A673 (cell line): Measurements from ENCODE around the gene TRIM66. TPM values are rescaled to one million over a fixed set of nuclear protein-coding genes. Genes with fewer than 3 reads are reported as not detected.

Experiments used
- BruUV-seq: library from RNA; stranded (reverse); fragments of 400-500 nt; replicated peaks from 2 replicates; lab custom pipeline; 2021; lab: Mats Ljungman, UMichigan
- CTCF ChIA-PET: fragments of 300-600 bp; sonication (Branson Sonifier 250); formaldehyde crosslinking; loops from one replicate; lab custom pipeline; 2022; ENCODE audit warnings: antibody characterized with exemption; lab: Charles Lee
- POLR2A ChIA-PET: fragments of 300-600 bp; sonication (Branson Sonifier 250); formaldehyde crosslinking; loops from one replicate; lab custom pipeline; 2022; ENCODE audit warnings: antibody characterized with exemption; ENCODE audit not compliant: low non-redundant PET; lab: Charles Lee
- DNase-seq: peaks from one replicate; pipeline ENCODE4 v3.0.0-alpha.2; 2015; ENCODE audit warnings: low spot score
- H3K27ac ChIP-seq: fragments of 200-600 bp; sonication (generic); 2 replicates; pipeline ENCODE4 v1.5.1; 2016; ENCODE audit warnings: mixed run types, low read depth, mild to moderate bottlenecking, mixed read lengths, antibody characterized with exemption, low read length; ENCODE audit not compliant: poor library complexity, severe bottlenecking
- H3K27me3 ChIP-seq: fragments of 200-600 bp; sonication (generic); replicated peaks from 2 replicates; pipeline ENCODE4 v1.6.1; 2017; ENCODE audit warnings: mixed run types, low read depth, mild to moderate bottlenecking, mixed read lengths, antibody characterized with exemption, low read length; ENCODE audit not compliant: insufficient read depth, poor library complexity
- H3K36me3 ChIP-seq: fragments of 200-600 bp; sonication (generic); 2 replicates; pipeline ENCODE4 v1.6.1; 2016; ENCODE audit warnings: mixed run types, mild to moderate bottlenecking, mixed read lengths, antibody characterized with exemption, low read length; ENCODE audit not compliant: insufficient read depth, poor library complexity, severe bottlenecking
- H3K4me1 ChIP-seq: fragments of 200-600 bp; sonication (generic); 2 replicates; pipeline ENCODE4 v1.6.1; 2017; ENCODE audit warnings: mixed run types, mild to moderate bottlenecking, mixed read lengths, antibody characterized with exemption, low read length; ENCODE audit not compliant: insufficient read depth, poor library complexity, severe bottlenecking
- H3K4me3 ChIP-seq: fragments of 200-600 bp; sonication (generic); 2 replicates; pipeline ENCODE4 v1.5.1; 2016; ENCODE audit warnings: low read depth, mixed run types, mild to moderate bottlenecking, mixed read lengths, low read length; ENCODE audit not compliant: poor library complexity, severe bottlenecking
- H3K9me3 ChIP-seq: fragments of 200-600 bp; sonication (generic); 2 replicates; pipeline ENCODE4 v1.6.1; 2016; ENCODE audit warnings: mixed run types, low read depth, mild to moderate bottlenecking, mixed read lengths, antibody characterized with exemption, low read length; ENCODE audit not compliant: poor library complexity, severe bottlenecking
- EZH2 ChIP-seq: fragments of 200-600 bp; sonication (generic); IDR thresholded peaks from 2 replicates; pipeline ENCODE4 v1.6.1; 2017; ENCODE audit warnings: borderline replicate concordance, low read depth, mild to moderate bottlenecking, mixed read lengths, antibody characterized with exemption, low read length; ENCODE audit not compliant: poor library complexity, severe bottlenecking
- intact Hi-C: fragments of 100-400 bp; cut with micrococcal nuclease; formaldehyde crosslinking; loops from one replicate; pipeline ENCODE4 v1.10.0; 2022; ENCODE audit not compliant: unreplicated experiment
- total RNA-seq: library from RNA; stranded (reverse); gene quantifications from 2 replicates; pipeline ENCODE4 v1.2.3, GENCODE V29; 2021
- TF ChIP-seq, protein P1 (sequence below): fragments of 300-800, 200-600 bp; sonication (generic); conservative IDR thresholded peaks from 2 replicates; pipeline ENCODE4 v1.5.1; 2017; ENCODE audit warnings: low read depth, mild to moderate bottlenecking, antibody characterized with exemption, low read length, moderate library complexity, mixed read lengths

Gene TRIM66
- total RNA-seq, 1 experiment from 2014 or later, result 9.7 TPM

DNA sequence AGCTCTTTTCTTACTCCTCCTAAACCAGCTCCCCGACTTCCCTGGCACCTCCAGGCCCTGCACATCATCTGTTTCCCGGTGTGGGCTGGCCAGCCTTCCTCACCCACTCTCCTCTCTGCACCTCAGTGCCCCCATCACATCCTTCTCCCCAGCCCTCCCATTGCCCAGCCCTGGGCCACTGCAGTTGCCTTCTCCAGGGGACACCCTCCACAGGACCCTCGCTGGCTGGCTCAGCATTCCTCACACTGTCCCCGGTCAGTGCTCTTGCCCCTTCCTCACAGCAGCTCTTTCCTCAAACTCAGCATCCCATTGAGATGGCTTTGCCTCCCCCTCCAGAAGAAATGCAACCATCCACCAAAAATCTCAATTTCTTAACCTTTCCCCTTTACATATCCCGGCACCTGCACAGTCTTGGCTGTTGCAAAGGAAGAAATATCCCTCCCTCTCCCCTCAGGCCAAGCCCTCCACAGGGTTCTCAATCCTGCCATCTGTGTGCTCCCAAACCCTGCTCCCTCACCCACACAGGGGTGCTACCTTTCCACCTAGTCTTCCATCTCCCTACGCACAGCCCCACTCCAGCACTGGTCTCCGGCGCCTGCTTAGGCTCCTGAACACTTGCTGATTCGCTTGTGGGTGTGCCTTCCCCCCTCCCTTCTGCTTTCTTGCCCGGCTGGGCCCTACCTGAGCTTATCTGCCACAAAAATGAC is 19.6 kb upstream of the TRIM66 start:
- Histone ChIP-seq H3K27me3 (no peaks in the 10 kb centered on the region), H3K27ac (no peak overlapping the region), H3K4me1 (no peaks in the 10 kb centered on the region), H3K9me3 (no peaks in the 10 kb centered on the region), H3K4me3 (no peak overlapping the region), H3K36me3 (no peaks in the 10 kb centered on the region)
- TF ChIP-seq, protein P1, sequence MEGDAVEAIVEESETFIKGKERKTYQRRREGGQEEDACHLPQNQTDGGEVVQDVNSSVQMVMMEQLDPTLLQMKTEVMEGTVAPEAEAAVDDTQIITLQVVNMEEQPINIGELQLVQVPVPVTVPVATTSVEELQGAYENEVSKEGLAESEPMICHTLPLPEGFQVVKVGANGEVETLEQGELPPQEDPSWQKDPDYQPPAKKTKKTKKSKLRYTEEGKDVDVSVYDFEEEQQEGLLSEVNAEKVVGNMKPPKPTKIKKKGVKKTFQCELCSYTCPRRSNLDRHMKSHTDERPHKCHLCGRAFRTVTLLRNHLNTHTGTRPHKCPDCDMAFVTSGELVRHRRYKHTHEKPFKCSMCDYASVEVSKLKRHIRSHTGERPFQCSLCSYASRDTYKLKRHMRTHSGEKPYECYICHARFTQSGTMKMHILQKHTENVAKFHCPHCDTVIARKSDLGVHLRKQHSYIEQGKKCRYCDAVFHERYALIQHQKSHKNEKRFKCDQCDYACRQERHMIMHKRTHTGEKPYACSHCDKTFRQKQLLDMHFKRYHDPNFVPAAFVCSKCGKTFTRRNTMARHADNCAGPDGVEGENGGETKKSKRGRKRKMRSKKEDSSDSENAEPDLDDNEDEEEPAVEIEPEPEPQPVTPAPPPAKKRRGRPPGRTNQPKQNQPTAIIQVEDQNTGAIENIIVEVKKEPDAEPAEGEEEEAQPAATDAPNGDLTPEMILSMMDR, result no peak
- TF ChIP-seq EZH2, result no peak
- ChIA-PET POLR2A (no interaction called here), CTCF (no interaction called here)
- intact Hi-C loops, result no loop called here
- DNase-seq, result no peak
- BruUV-seq, result no TSS peak

DNA sequence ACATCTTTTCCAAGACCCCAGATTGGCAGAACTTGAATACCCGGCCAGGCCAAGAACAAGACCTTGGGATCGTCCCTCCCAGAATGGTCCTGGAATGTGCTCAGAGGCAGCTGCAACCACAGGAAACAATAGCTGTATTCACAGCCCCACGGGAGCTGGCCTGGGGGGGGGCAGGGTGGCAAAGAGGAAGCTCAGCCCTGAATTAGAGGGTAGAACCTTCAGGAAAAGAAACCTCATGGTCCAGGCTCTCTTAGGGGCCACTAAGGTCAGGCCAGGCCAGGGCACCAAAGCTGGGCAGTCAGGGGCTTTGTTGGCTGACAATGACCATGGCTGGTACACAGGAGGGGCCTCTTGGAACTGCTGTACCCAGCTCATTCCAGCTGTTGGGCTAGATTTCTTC is 17.4 kb upstream of the TRIM66 start:
- CTCF ChIA-PET, result no interaction called here
- intact Hi-C loops, result no loop called here
- Histone ChIP-seq H3K27ac (no peak overlapping the region), H3K4me3 (no peak overlapping the region), H3K9me3 (no peaks in the 10 kb centered on the region), H3K36me3 (no peaks in the 10 kb centered on the region), H3K27me3 (no peaks in the 10 kb centered on the region), H3K4me1 (no peaks in the 10 kb centered on the region)
- TF ChIP-seq, protein P1, result no peak
- no peak for TF ChIP-seq EZH2
- POLR2A ChIA-PET, result no interaction called here
- BruUV-seq, result no TSS peak
- DNase-seq, result no peak

DNA sequence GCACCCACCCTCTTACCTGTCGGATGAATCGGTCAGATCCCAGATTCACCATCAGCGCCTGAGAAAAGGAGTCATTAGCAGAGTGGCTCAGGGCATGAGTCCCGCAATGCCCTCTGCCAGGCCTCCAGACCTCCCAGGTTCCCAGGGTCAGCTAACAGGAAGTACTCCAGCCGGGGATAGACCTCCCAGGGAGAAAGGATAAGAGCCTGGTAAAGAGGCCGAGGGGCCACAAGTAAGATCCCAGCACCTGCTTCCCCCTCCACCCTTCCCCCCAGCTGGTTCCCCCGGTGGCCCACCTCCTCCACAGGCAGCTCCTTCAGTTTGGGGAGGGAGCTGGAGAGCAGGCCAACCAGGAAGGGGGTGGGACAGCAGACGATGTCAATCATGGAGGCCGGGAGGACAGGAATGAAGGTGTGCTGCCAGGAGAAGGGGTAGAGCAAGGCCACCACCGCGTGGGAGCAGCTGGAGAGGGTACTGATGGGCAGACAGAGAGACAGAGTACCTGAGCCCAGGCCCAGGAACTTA is 16.5 kb upstream of the TRIM66 start:
- DNase-seq, result no peak
- ChIA-PET POLR2A (no interaction called here), CTCF (no interaction called here)
- H3K9me3 ChIP-seq, result no peaks in the 10 kb centered on the region
- TF ChIP-seq, protein P1, result no peak
- TF ChIP-seq EZH2, result no peak
- no peaks in the 10 kb centered on the region for H3K36me3 ChIP-seq
- intact Hi-C loops, result no loop called here
- no peaks in the 10 kb centered on the region for H3K27me3 ChIP-seq
- H3K4me3 ChIP-seq, result no peak overlapping the region
- H3K4me1 ChIP-seq, result no peaks in the 10 kb centered on the region
- no TSS peak for BruUV-seq
- H3K27ac ChIP-seq, result no peak overlapping the region
